ENCODE measurements around the gene LATS2. TPM values are rescaled to one million over a fixed set of nuclear protein-coding genes. Genes with fewer than 3 reads are reported as not detected.
A peak's percentile ranks its signal among the peaks of the same experiment; 100 is the strongest.

The LATS2 gene
- total RNA-seq, 1 donor from 2014 or later: 23.7 TPM

- ATAC-seq (no peak), DNase-seq (ENCODE audit: missing footprints) (no peak)
- intact Hi-C loops (cut with DNase I): no loop called here
These were observed 15.8 kb upstream of the LATS2 start for GRCh38 chr13:21077076-21077787.

DNA sequence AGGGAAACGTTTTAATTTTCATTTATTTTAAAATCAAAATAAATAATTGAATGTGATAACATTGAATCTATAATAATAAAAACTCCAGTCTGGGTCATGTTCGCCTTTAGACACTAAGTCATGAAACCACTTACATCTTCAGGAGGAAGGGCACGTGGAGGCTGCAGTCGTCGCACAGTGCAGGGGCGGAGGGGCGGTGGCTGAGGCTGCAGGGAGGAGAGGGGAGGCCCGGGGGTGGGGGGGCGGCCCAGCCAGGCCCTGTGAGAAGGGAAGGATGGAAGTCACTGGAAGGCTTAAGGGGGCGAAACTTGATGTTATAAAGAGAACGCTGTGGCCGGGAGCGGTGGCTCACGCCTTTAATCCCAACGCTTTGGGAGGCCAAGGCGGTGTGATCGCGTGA lies 14.9 kb upstream of the LATS2 start:
- DNase-seq (ENCODE audit: missing footprints): no peak
- ATAC-seq: no peak

DNA sequence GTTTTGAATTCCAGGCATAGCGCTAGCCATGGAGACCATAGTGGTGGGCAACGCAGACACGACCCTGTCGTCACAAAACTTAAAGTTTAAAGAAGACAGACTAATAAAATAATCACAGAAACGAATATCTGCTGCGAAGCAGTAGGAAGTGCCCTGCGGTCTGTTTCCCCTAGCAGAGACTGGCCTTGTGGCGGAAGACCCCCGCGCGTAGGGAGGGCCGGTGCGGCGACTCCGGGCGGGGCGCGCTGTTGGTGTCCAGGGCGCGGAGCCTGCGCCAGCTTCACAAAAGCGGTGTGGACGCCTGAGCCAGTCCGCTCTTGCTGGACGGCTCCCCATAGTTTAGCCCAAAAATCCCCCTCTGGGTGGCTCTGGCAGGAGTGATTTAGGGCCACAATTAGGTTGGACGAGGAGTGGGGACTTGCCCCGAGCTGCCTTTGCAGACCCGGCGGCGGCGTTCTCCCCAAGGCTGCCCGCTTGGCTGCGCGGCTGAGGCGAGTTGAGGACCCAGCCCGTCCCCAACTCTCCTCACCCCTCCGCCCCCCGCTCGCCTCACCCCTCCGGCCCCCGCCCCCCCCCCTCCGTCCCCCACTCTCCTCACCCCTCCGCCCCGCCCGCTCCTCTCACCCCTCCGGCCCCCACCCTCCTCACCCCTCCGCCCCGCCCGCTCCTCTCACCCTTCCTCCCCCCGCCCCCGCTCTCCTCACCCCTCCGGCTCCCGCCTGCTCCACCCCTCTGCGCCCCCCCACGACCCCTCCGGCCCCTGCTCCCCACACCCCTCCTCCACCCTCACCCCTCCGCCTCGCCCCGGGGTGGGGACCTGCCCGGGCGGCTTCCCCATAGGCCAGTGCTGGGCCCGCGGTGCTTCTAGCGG lies 14.2 kb upstream of the LATS2 start:
- DNase-seq (ENCODE audit: missing footprints): peak; percentile 89
- ATAC-seq: peak; percentile 52

More for the DNA sequence above, 14.9 kb upstream of the LATS2 start:
- intact Hi-C loops (cut with DNase I): no loop called here

DNA sequence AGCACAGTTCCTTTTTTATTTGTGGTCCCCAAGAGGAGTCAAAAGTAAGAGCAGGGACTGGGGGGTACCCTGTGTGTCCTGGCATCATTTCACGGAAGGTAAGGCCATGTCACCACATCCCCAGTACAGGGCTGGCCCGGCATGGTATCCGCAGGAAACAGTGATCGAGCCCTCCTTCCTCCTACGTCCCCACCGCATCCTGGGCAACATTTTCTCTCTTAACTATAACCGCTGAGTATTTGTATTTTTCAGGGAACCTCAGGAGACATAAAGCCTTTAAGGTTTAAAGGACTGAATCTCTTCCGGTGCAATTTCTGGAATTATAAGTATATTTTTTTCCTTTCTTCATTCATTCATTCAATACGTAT lies 13.6 kb upstream of the LATS2 start:
- ATAC-seq (peak; percentile 15), DNase-seq (ENCODE audit: missing footprints) (no peak)
- intact Hi-C loops (cut with DNase I): no loop called here

More for the DNA sequence above, 14.2 kb upstream of the LATS2 start:
- intact Hi-C loops (cut with DNase I): no loop called here

DNA sequence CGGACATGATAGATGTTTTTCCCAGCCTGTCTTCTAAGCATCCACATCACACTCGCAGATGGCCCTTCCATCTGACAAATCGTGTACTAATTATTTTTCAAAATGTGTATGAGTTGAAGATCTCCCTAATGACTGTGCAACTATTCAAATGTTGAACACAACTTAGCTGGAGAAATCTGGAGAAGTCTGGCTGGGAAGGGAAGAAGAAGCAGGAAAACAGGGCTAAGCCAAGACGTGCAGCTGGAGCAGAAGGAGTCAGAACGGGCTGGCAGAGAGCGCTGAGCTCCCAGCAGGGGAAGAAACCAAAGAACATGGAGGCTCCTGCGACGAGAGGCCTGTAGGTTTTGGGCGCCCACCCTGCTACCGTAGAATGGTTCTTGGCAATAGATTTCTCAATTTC lies 13.2 kb upstream of the LATS2 start:
- no peak for DNase-seq (ENCODE audit: missing footprints)
- peak; percentile 70 for ATAC-seq
- intact Hi-C loops (cut with DNase I): no loop called here

DNA sequence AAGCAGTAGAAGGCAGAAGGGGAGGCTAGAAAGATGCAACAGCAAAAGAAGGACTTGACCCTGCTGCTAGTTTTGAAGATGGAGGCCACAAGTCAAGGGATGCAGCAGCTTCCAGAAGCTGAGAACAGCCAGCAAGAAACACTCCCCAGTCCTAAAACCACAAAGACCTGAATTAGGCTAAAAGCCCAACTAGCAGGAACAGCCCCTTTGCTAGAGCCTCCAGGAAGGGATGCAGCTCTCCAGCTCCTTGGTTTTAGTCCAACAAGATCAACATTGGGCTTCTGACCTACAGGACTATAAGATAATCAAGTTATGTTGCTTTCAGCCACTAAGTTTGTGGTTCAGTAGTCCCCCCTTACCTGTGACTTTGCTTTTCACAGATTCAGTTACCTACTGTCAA lies 10.5 kb upstream of the LATS2 start:
- intact Hi-C loops (cut with DNase I): no loop called here
- no peak for DNase-seq (ENCODE audit: missing footprints)
- ATAC-seq: no peak

- ATAC-seq (no peak), DNase-seq (ENCODE audit: missing footprints) (no peak)
- intact Hi-C loops (cut with DNase I): no loop called here
These were observed 9.6 kb upstream of the LATS2 start for GRCh38 chr13:21071015-21071414.

DNA sequence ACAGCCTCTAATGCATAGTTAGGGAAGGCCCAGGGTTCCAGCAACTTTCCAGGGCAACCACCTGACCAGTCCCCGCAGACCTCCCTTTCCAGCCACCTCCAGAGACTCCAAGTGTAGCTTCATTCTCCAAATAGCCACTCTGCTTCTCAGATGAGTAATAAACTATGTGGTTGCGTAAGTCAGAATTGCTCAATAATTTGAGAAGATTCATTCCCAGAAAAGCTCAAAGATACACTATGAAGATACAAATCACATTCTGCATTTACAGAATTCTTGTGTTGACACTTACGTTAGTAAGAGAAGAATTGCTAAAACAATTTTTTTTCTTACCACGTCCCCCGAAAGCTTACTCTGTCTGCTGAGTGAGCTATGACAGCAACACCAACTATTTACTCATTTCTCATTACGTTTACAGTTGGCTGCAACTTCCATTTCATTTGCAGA lies 8.2 kb upstream of the LATS2 start:
- intact Hi-C loops (cut with DNase I): no loop called here
- ATAC-seq (peak; percentile 93), DNase-seq (ENCODE audit: missing footprints) (no peak)

GRCh38 chr13:21067848-21068247 lies 6.5 kb upstream of the LATS2 start:
- DNase-seq (ENCODE audit: missing footprints) (no peak), ATAC-seq (no peak)
- intact Hi-C loops (cut with DNase I): no loop called here

DNA sequence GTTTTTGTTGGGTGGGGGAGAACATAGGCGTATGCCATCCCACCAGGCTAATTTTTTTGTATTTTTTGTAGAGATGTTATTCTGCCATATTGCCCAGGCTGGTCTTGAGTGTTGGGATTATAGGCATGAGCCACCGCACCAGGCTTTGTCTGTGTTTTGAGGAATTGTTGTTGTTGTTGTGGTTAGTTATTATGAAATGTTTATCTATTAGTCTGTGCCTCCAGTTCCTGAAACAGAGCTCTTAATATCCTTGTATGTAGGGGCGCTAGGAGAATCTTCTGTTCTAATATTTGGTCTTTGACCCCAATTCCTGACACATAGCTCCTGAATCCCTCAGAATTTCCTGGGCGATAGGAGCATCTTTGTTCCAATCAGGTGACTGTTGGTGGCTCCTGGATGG lies 5.6 kb upstream of the LATS2 start:
- ATAC-seq: no peak
- intact Hi-C loops (cut with DNase I): no loop called here
- no peak for DNase-seq (ENCODE audit: missing footprints)

GRCh38 chr13:21065686-21066085 lies 4.3 kb upstream of the LATS2 start:
- ATAC-seq (no peak), DNase-seq (ENCODE audit: missing footprints) (no peak)
- intact Hi-C loops (cut with DNase I): no loop called here

DNA sequence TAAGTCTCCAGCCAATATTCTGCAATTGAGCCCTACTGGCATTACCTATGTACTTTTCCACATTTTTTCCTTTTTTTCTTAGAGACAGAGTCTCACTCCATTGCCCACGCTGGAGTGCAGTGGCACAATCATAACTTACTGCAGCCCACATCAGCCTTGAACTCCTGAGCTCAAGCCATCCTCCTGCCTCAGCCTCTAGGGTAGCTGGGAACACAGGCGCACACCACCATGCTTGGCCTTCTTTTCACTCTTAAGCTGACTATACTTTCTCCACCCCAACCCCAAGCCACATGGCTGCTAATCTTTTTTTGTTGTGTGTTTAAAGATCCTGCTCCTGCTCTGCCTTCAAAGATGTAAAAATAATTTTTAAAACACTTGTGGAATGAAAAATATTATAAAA lies 1.6 kb upstream of the LATS2 start:
- DNase-seq (ENCODE audit: missing footprints): no peak
- ATAC-seq: no peak
- intact Hi-C loops (cut with DNase I): loop anchor here (5.0 kb wide), 2 partner anchors 41 to 121 kb away; no protein-coding TSS in a partner anchor

DNA sequence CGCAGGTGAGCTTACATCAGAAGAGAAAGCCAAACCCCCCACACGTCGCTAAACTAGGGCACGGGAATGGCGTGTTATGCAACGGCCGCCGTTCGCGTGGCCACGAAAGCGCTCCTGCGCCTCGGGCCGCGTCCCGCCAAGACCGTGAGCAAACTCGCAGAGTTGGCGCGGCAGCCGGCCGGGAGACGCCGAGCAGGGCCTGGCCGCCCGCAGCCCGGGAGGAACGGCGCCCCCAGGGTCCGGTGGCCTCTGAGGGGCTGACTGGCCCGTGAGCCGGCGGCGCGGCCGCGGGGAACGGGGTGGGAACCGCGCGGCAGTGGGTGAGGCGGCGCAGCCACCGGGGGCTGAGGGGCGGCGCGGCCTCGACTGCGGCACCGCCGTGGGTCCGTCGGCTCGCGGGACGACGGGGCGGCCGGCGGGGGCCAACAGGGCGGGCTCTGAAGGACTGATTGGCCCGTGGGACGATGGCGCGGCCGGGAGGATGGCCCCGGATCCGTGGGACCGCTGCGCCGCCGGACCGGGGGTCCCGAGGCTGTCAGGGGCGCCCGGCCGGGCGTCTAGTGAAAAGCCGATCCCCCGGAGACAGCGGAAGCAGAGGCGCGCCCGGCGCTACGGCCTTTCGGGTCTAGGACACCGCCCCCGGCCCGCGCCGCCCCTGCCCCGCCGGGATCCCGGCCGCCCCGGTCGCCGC lies 903 bp downstream of the LATS2 start:
- intact Hi-C loops (cut with DNase I): loop anchor here (5.0 kb wide), 2 partner anchors 38 to 118 kb away; no protein-coding TSS in a partner anchor
- DNase-seq (ENCODE audit: missing footprints) (peak; percentile 84), ATAC-seq (peak; percentile 12)

GRCh38 chr13:21059641-21060337 lies 1.6 kb downstream of the LATS2 start:
- intact Hi-C loops (cut with DNase I): loop anchor here (5.0 to 10.0 kb wide), 3 partner anchors 37 to 117 kb away; no protein-coding TSS in a partner anchor
- DNase-seq (ENCODE audit: missing footprints) (no peak), ATAC-seq (no peak)

- DNase-seq (ENCODE audit: missing footprints) (no peak), ATAC-seq (no peak)
- intact Hi-C loops (cut with DNase I): loop anchor here (10.0 kb wide), 1 partner anchor 64 kb away; no protein-coding TSS in a partner anchor
These were observed 3.0 kb downstream of the LATS2 start for GRCh38 chr13:21058361-21058760.

DNA sequence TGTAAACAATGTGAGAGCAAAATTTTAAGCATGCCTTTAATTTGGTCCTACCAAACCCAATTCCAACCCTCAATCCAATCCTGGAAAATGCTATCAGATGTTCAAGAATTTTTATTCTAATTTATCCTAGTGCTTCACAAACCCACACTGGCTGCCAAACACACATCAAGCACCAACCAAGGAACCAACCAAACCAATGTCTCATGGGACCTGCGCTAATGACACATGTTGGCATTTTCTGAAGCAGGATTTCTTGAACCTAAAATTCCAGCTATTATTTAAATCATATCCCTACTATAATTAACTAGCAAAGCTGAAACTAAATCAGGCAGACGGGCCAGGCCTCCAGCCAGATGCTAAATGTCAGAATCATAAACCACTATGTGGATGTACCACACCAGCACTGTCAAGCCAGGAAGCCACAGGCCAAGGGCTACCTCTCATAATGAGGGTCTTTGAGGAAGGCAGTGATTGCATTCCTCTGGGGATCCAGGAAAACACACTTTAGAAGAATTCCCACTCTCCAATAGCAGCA lies 5.8 kb downstream of the LATS2 start:
- DNase-seq (ENCODE audit: missing footprints) (no peak), ATAC-seq (no peak)
- intact Hi-C loops (cut with DNase I): loop anchor here (10.0 kb wide), 1 partner anchor 61 kb away; no protein-coding TSS in a partner anchor

DNA sequence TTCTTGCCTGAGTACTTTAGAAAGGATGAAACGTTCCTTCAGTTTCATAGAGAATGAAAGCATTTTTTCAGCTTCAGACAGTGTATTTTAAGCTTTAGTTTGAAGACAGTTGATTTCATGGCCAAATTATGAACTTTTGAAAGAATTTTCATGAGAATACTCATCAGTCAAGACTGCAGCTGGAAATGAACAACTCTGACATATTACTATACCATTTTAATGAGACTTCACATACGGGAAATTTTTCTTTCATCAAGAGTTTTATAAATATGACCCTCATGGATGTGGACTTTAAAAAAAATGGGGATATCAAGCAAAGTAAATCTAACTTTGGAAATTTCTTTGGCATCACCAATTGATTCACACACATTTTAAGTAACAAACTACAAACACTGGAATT lies 6.4 kb downstream of the LATS2 start:
- no peak for DNase-seq (ENCODE audit: missing footprints)
- no peak for ATAC-seq
- intact Hi-C loops (cut with DNase I): loop anchor here (10.0 kb wide), 1 partner anchor 60 kb away; no protein-coding TSS in a partner anchor

GRCh38 chr13:21054313-21054712 lies 7.1 kb downstream of the LATS2 start:
- ATAC-seq (no peak), DNase-seq (ENCODE audit: missing footprints) (no peak)
- intact Hi-C loops (cut with DNase I): loop anchor here (10.0 kb wide), 1 partner anchor 60 kb away; no protein-coding TSS in a partner anchor
